Transverse colon (tissue), 4 donors: ENCODE measurements around the gene HIRIP3. TPM values are rescaled to one million over a fixed set of nuclear protein-coding genes. Genes with fewer than 3 reads are reported as not detected.
"Not testable (repeated sequence)": the region's sequence is repeated elsewhere in the genome, so short reads cannot be mapped to it uniquely, and the experiment has no call there.

Experiments
- DNase-seq: peaks from one replicate; pipeline ENCODE4 v3.0.0-alpha.2; 2019
- H3K27ac ChIP-seq, 4 donors: fragments of 200-600 bp; sonication (generic); 2 replicates each; pipeline ENCODE4 v1.5.1; 2016 to 2018; ENCODE audit warnings: inconsistent platforms in 4 of 4
- H3K27me3 ChIP-seq: fragments of 200-600 bp; sonication (generic); 2 replicates; pipeline ENCODE4 v1.5.1; 2017; ENCODE audit warnings: inconsistent platforms
- H3K36me3 ChIP-seq, 4 donors: fragments of 200-600 bp; sonication (generic); 2 replicates each; pipeline ENCODE4 v1.5.1; 2017 to 2019; ENCODE audit warnings: inconsistent platforms in 4 of 4
- H3K4me1 ChIP-seq, 4 donors: fragments of 200-600 bp; sonication (generic); 2 replicates each; pipeline ENCODE4 v1.5.1; 2017 to 2020; ENCODE audit warnings: inconsistent platforms in 4 of 4
- H3K4me3 ChIP-seq, 4 donors: fragments of 200-600 bp; sonication (generic); 1 replicate in 1 of 4; 2 replicates in 3 of 4; pipeline versions ENCODE4 v1.5.1 to v1.6.1; 2017 to 2019; ENCODE audit warnings: inconsistent platforms in 4 of 4
- H3K9me3 ChIP-seq, 2 donors: fragments of 200-600 bp; sonication (generic); 2 replicates each; pipeline ENCODE4 v1.5.1; 2017 to 2019; ENCODE audit warnings: inconsistent platforms in 2 of 2
- EP300 ChIP-seq: sonication (generic); formaldehyde crosslinking; IDR thresholded peaks from one replicate; pipeline ENCODE4 v1.6.1; 2017; ENCODE audit warnings: antibody characterized with exemption, low read depth
- POLR2A ChIP-seq: fragments of 450-650 bp; IDR thresholded peaks from one replicate; pipeline ENCODE4 v1.6.1; 2016; ENCODE audit warnings: antibody characterized with exemption, mild to moderate bottlenecking, moderate library complexity
- POLR2AphosphoS5 ChIP-seq, 3 donors: sonication (generic); formaldehyde crosslinking; IDR thresholded peaks; one replicate each; pipeline ENCODE4 v1.6.1; 2016; ENCODE audit warnings: antibody characterized with exemption in 3 of 3
- WGBS, 2 donors: methylation state at CpG; one replicate each; pipeline ENCODE4 v1.1.5; 2018; ENCODE audit warnings: low coverage in 1 of 2; 5-methylcytosine and 5-hydroxymethylcytosine counted together
- in situ Hi-C, 4 donors: fragments of 200-750 bp; cut with MboI; loops; one replicate each; pipeline versions ENCODE4 v1.15.0 to v1.15.1; 2017; ENCODE audit warnings: low sequenced_read_pairs in 3 of 4, low pct_ligation_motif_present in 1 of 4, low pct_unique_long_range_greater_than_20kb in 1 of 4
- intact Hi-C: fragments of 100-400 bp; cut with DNase I; formaldehyde crosslinking; loops from one replicate; pipeline ENCODE4 v1.15.1; 2023; ENCODE audit warnings: low total_unique reads
- total RNA-seq, 4 donors: library from RNA; depleted of rRNA; stranded (reverse); fragments of >200 nt; gene quantifications; one replicate each; pipeline ENCODE4 v1.1.0, GENCODE V29; 2016
- TF ChIP-seq, protein P1 (sequence below), 5 experiments: fragments of 200-600 bp in 3 of 5; fragments of 450-650 bp in 2 of 5; sonication (generic) in 3 of 5; IDR thresholded peaks; 1 replicate in 2 of 5; 2 replicates in 3 of 5; pipeline ENCODE4 v1.5.1; 2016 to 2017; ENCODE audit warnings: antibody characterized with exemption in 5 of 5, inconsistent platforms in 3 of 5, mild to moderate bottlenecking in 2 of 5, moderate library complexity in 1 of 5

Gene HIRIP3, protein sequence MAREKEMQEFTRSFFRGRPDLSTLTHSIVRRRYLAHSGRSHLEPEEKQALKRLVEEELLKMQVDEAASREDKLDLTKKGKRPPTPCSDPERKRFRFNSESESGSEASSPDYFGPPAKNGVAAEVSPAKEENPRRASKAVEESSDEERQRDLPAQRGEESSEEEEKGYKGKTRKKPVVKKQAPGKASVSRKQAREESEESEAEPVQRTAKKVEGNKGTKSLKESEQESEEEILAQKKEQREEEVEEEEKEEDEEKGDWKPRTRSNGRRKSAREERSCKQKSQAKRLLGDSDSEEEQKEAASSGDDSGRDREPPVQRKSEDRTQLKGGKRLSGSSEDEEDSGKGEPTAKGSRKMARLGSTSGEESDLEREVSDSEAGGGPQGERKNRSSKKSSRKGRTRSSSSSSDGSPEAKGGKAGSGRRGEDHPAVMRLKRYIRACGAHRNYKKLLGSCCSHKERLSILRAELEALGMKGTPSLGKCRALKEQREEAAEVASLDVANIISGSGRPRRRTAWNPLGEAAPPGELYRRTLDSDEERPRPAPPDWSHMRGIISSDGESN
- total RNA-seq = 10 to 100 TPM in 2 of 4 donors, 1 to 10 TPM in 2; 1.8 to 11.7 (median 8.8) TPM

DNA sequence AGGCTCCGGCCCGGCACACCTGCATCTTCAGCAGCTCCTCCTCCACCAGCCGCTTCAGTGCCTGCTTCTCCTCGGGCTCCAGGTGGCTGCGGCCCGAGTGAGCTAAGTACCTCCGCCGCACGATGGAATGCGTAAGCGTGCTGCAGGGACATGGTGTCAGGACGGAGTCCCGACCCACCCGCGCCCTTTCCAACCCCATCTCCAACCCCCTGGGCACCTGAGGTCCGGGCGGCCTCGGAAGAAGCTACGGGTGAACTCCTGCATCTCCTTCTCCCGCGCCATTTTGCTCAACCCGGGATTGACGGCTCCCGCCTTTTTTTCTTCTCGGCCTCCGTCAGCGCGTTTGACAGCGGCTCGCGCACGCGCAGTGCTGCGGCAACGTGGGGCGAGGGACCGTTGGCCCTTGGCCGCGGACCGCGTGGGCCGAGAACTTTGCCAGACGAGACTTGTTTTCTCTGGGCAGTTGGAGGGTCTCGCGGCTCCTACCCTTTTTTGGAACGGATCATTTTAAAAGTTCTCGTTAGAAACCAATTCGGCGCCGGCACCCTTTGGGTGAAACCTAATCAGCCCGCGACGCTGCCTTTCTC, at the start of gene HIRIP3:
TSS of gene HIRIP3 (minus strand) at position 294 of the 587 bp plus-strand sequence. CDS start at position 282, 12 bp downstream.
- intact Hi-C loops (no loop called here), in situ Hi-C loops (no loop called here)
- TF ChIP-seq POLR2AphosphoS5 (IDR thresholded peaks at IDR 0.05) = peak; percentile 46 to 62 (median 62)
- TF ChIP-seq POLR2A = peak; percentile 14
- no peak for TF ChIP-seq EP300
- peaks cover 0 to 7% (median 0%) of the 10 kb centered on the region in 4 donors for H3K36me3 ChIP-seq
- no peaks in the 10 kb centered on the region for H3K27me3 ChIP-seq
- H3K4me1 ChIP-seq = peaks cover 11 to 30% (median 21%) of the 10 kb centered on the region in 4 donors
- H3K9me3 ChIP-seq = no peaks in the 10 kb centered on the region
- peak; percentile 91 for DNase-seq
- H3K4me3 ChIP-seq = peak within 1 kb of the TSS; percentile 41 to 68 (median 60)
- WGBS, 2 donors = 1% methylated on average over 53 of the region's 53 CpGs; no CpG with 5 or more reads in 1 of the 2 donors
- H3K27ac ChIP-seq = peak within 1 kb of the TSS; percentile 93 to 99 (median 96)

DNA sequence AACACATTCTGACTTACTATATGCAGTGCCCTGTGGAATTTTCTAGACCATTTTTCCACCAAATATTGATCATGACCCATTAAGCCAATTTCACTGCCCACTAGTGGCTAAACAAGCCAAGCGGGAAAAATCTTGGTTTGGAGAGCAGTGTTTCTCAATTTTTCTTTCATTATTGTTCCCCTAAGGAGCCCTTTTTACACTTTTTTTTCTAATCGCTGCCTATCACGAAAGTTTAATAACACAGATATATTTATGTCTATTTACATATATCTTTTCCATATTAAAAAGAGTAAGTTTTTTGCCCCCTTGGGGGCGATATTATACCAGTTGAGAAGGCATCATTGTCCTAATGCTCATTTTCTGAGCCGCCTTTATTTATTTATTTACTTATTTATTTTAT, 46.4 kb upstream of the HIRIP3 start:
- in situ Hi-C loops = loop anchor here in 1 of 4 donors (25.0 kb wide), 1 partner anchor 155 kb away; the partner anchor contains the start of gene SEZ6L2
- H3K27ac ChIP-seq = no peak overlapping the region
- H3K36me3 ChIP-seq = no peaks in the 10 kb centered on the region
- TF ChIP-seq, protein P1, sequence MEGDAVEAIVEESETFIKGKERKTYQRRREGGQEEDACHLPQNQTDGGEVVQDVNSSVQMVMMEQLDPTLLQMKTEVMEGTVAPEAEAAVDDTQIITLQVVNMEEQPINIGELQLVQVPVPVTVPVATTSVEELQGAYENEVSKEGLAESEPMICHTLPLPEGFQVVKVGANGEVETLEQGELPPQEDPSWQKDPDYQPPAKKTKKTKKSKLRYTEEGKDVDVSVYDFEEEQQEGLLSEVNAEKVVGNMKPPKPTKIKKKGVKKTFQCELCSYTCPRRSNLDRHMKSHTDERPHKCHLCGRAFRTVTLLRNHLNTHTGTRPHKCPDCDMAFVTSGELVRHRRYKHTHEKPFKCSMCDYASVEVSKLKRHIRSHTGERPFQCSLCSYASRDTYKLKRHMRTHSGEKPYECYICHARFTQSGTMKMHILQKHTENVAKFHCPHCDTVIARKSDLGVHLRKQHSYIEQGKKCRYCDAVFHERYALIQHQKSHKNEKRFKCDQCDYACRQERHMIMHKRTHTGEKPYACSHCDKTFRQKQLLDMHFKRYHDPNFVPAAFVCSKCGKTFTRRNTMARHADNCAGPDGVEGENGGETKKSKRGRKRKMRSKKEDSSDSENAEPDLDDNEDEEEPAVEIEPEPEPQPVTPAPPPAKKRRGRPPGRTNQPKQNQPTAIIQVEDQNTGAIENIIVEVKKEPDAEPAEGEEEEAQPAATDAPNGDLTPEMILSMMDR (IDR thresholded peaks at IDR 0.05) = peak in 3 of 5 experiments; percentile 31 to 48 (median 36)
- no peak for TF ChIP-seq POLR2AphosphoS5 (IDR thresholded peaks at IDR 0.05)
- WGBS, 2 donors = 14 to 19% methylated on average over 4 to 5 of the region's 5 CpGs
- intact Hi-C loops = no loop called here
- H3K27me3 ChIP-seq = peaks cover 34% of the 10 kb centered on the region
- DNase-seq = no peak
- H3K9me3 ChIP-seq = no peaks in the 10 kb centered on the region
- H3K4me1 ChIP-seq = no peaks in the 10 kb centered on the region
- H3K4me3 ChIP-seq = no peak overlapping the region

DNA sequence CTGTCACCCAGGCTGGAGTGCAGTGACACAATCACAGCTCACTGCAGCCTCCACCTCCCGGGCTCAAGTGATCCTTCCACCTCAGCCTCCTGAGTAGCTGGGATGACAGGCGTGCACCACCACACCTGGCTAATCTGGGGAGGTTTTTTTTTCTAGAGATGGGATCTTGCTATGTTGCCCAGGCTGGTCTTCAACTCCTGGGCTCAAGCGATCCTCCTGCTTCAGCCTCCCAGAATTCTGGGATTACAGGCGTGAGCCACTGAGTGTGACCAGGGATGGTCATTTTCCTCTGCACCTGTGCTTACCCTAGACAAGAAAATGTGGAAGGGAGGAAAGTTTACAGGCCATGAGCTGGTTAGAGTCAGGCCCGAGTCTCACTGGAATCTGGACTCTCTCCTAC, 45.3 kb upstream of the HIRIP3 start:
- H3K4me1 ChIP-seq, H3K36me3 ChIP-seq, intact Hi-C loops, H3K9me3 ChIP-seq, DNase-seq, H3K27ac ChIP-seq, H3K4me3 ChIP-seq: not testable (repeated sequence)
- peaks cover 40% of the 10 kb centered on the region for H3K27me3 ChIP-seq
- in situ Hi-C loops = loop anchor here in 1 of 4 donors (25.0 kb wide), 1 partner anchor 153 kb away; the partner anchor contains the start of gene SEZ6L2
- 29 to 87% methylated on average over 1 to 5 of the region's 5 CpGs for WGBS, 2 donors

DNA sequence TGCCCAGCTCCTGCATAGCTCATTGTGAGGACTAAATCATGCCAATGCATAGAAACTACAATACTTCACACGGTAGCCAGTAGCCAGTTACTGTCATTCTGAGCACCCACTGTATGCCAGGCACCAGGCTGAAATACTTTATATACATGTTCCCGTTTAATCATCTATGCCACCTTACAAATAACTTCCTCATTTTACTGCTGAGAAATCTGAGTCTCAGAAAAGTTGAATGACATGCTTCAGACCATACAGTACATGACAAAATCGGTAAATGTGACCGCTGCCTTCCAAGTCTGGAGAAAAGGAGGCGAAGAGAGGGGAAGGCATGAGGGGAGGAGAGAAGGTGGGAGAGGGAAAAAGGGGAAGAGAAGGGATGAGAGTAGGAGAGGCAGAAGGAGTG, 44.8 kb upstream of the HIRIP3 start:
- no peaks in the 10 kb centered on the region for H3K4me1 ChIP-seq
- intact Hi-C loops = no loop called here
- no peak overlapping the region for H3K4me3 ChIP-seq
- DNase-seq = no peak
- no peaks in the 10 kb centered on the region for H3K36me3 ChIP-seq
- in situ Hi-C loops = loop anchor here in 1 of 4 donors (25.0 kb wide), 1 partner anchor 153 kb away; the partner anchor contains the start of gene SEZ6L2
- peaks cover 45% of the 10 kb centered on the region for H3K27me3 ChIP-seq
- no peaks in the 10 kb centered on the region for H3K9me3 ChIP-seq
- 55 to 77% methylated on average over 3 to 5 of the region's 5 CpGs for WGBS, 2 donors
- no peak overlapping the region for H3K27ac ChIP-seq
- TF ChIP-seq POLR2AphosphoS5 (IDR thresholded peaks at IDR 0.05) (no peak), EP300 (no peak), POLR2A (no peak)
- TF ChIP-seq, protein P1 (IDR thresholded peaks at IDR 0.05) = no peak

DNA sequence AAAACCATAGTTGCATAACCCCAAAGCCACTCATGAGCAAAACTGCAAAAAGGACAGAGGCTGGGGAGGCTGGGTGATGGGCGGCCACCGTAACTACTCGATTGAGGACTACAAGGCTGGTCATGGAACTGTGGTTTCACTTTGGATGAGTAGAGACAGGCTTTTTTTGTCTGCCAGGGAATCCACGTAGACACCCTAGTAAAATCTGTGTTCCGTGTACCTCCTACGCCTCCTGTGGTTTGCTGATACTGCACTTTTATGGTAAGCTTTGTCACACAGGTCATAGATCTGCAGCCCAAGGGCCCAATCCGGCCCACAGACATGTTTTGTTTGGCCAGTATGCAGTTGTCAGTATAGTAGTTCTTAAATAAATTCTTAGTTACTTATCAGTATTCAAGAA, 37.9 kb upstream of the HIRIP3 start:
- no peak for TF ChIP-seq POLR2AphosphoS5 (IDR thresholded peaks at IDR 0.05)
- no peak for TF ChIP-seq EP300
- TF ChIP-seq POLR2A = no peak
- TF ChIP-seq, protein P1 (IDR thresholded peaks at IDR 0.05) = no peak

More for the DNA sequence above, 37.9 kb upstream of the HIRIP3 start:
- H3K27me3 ChIP-seq = peaks cover 80% of the 10 kb centered on the region
- H3K9me3 ChIP-seq = no peaks in the 10 kb centered on the region
- 53 to 57% methylated on average over 7 of the region's 7 CpGs for WGBS, 2 donors
- in situ Hi-C loops (loop anchor here in 1 of 4 donors (25.0 kb wide), 1 partner anchor 146 kb away; the partner anchor contains the start of gene SEZ6L2), intact Hi-C loops (no loop called here)
- H3K36me3 ChIP-seq = no peaks in the 10 kb centered on the region
- DNase-seq = no peak
- no peak overlapping the region for H3K27ac ChIP-seq
- peaks cover 0 to 9% (median 4%) of the 10 kb centered on the region in 4 donors for H3K4me1 ChIP-seq
- H3K4me3 ChIP-seq = no peak overlapping the region
